OCI-LY7 (cell line): ENCODE results near the gene ALKBH3.

Experiments
- EZH2phosphoT487 ChIP-seq: fragments of 200-600 bp; sonication (generic); IDR thresholded peaks from 2 replicates; pipeline ENCODE4 v1.6.1; 2018; ENCODE audit warnings: low read depth, borderline replicate concordance, mild to moderate bottlenecking, mixed run types, antibody characterized with exemption, low read length, moderate library complexity, mixed read lengths
- TF ChIP-seq, protein P1 (sequence below): fragments of 200-600 bp; sonication (generic); conservative IDR thresholded peaks from 2 replicates; pipeline ENCODE4 v1.5.1; 2014; ENCODE audit warnings: mild to moderate bottlenecking, antibody characterized with exemption, low read length, moderate library complexity, mixed read lengths

DNA sequence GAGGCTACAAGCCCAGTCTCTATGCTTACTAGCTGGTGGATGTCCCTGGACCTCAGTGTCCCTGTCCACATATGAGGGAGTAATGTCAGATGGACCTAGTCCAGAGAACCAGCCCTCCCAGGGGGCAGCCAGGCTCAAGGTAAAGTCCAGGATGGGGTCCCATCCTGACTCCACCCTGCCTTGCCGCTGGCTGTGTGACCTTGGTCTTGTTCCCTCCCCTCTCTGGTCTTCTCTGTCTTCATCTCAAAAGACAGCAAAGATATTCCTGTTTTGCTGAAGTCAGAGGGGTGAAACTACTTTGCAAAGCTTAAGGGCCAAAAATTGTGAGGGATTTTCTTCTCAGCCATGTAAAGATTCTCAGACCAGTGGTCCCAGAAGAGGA lies 52.6 kb downstream of the ALKBH3 start:
- TF ChIP-seq, protein P1, sequence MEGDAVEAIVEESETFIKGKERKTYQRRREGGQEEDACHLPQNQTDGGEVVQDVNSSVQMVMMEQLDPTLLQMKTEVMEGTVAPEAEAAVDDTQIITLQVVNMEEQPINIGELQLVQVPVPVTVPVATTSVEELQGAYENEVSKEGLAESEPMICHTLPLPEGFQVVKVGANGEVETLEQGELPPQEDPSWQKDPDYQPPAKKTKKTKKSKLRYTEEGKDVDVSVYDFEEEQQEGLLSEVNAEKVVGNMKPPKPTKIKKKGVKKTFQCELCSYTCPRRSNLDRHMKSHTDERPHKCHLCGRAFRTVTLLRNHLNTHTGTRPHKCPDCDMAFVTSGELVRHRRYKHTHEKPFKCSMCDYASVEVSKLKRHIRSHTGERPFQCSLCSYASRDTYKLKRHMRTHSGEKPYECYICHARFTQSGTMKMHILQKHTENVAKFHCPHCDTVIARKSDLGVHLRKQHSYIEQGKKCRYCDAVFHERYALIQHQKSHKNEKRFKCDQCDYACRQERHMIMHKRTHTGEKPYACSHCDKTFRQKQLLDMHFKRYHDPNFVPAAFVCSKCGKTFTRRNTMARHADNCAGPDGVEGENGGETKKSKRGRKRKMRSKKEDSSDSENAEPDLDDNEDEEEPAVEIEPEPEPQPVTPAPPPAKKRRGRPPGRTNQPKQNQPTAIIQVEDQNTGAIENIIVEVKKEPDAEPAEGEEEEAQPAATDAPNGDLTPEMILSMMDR, result no peak
- no peak for TF ChIP-seq EZH2phosphoT487
